ENCODE measurements around the gene NDUFS1.

The NDUFS1 gene

GRCh38 chr2:206193671-206194357 lies 34.6 kb upstream of the NDUFS1 start:
- Histone ChIP-seq H2AFZ (ENCODE audit: low read depth) (no peak overlapping the region), H3K27me3 (ENCODE audit: insufficient read depth, low read depth) (no peaks in the 10 kb centered on the region), H3K79me2 (ENCODE audit: insufficient read depth, low read depth) (no peaks in the 10 kb centered on the region), H4K20me1 (ENCODE audit: insufficient read depth) (no peaks in the 10 kb centered on the region), H3K9ac (no peak overlapping the region), H3K4me2 (no peak overlapping the region), H3K4me1 (ENCODE audit: low read depth, poor library complexity, severe bottlenecking) (peaks cover 4% of the 10 kb centered on the region), H3K27ac (no peak overlapping the region), H3K4me3 (IDR thresholded peaks at IDR 0.05; ENCODE audit: insufficient read depth, low read depth, low read length) (no peak overlapping the region), H3K36me3 (ENCODE audit: insufficient read depth) (no peaks in the 10 kb centered on the region)
- TF ChIP-seq, protein P1, sequence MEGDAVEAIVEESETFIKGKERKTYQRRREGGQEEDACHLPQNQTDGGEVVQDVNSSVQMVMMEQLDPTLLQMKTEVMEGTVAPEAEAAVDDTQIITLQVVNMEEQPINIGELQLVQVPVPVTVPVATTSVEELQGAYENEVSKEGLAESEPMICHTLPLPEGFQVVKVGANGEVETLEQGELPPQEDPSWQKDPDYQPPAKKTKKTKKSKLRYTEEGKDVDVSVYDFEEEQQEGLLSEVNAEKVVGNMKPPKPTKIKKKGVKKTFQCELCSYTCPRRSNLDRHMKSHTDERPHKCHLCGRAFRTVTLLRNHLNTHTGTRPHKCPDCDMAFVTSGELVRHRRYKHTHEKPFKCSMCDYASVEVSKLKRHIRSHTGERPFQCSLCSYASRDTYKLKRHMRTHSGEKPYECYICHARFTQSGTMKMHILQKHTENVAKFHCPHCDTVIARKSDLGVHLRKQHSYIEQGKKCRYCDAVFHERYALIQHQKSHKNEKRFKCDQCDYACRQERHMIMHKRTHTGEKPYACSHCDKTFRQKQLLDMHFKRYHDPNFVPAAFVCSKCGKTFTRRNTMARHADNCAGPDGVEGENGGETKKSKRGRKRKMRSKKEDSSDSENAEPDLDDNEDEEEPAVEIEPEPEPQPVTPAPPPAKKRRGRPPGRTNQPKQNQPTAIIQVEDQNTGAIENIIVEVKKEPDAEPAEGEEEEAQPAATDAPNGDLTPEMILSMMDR (conservative IDR thresholded peaks at IDR 0.05; ENCODE audit: low read depth, low read length) = no peak

DNA sequence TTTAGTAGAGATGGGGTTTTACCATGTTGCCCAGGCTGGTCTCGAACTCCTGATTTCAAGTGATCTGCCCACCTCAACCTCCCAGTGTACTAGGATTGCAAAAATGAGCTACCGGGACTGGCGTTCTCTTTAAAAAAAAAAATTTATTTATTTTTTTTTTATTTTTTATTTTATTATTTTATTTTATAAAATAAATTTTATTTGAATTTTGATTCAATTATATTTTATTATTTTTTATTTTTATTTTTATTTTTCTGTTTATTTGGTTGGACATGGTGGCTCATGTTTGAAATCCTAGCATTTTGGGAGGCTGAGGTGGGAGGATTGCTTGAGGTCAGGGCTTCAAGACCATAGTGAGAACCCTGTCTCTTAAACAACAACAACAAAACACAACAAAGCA lies 32.9 kb upstream of the NDUFS1 start:
- Histone ChIP-seq H3K27me3 (ENCODE audit: insufficient read depth, low read depth) (no peaks in the 10 kb centered on the region), H3K4me1 (ENCODE audit: low read depth, poor library complexity, severe bottlenecking) (peaks cover 5% of the 10 kb centered on the region), H2AFZ (ENCODE audit: low read depth) (no peak overlapping the region), H3K4me2 (no peak overlapping the region), H3K9ac (no peak overlapping the region), H4K20me1 (ENCODE audit: insufficient read depth) (no peaks in the 10 kb centered on the region), H3K27ac (no peak overlapping the region), H3K36me3 (ENCODE audit: insufficient read depth) (no peaks in the 10 kb centered on the region), H3K4me3 (IDR thresholded peaks at IDR 0.05; ENCODE audit: insufficient read depth, low read depth, low read length) (no peak overlapping the region), H3K79me2 (ENCODE audit: insufficient read depth, low read depth) (no peaks in the 10 kb centered on the region)
- TF ChIP-seq, protein P1 (conservative IDR thresholded peaks at IDR 0.05; ENCODE audit: low read depth, low read length) = no peak

- peaks cover 14% of the 10 kb centered on the region for H3K4me1 ChIP-seq (ENCODE audit: low read depth, poor library complexity, severe bottlenecking)
- no peak overlapping the region for H2AFZ ChIP-seq (ENCODE audit: low read depth)
- H3K79me2 ChIP-seq (ENCODE audit: insufficient read depth, low read depth) = no peaks in the 10 kb centered on the region
- H3K9ac ChIP-seq = no peak overlapping the region
- no peak overlapping the region for H3K4me2 ChIP-seq
- TF ChIP-seq, protein P1 (conservative IDR thresholded peaks at IDR 0.05; ENCODE audit: low read depth, low read length) = no peak
- no peak overlapping the region for H3K4me3 ChIP-seq (IDR thresholded peaks at IDR 0.05; ENCODE audit: insufficient read depth, low read depth, low read length)
- no peaks in the 10 kb centered on the region for H3K36me3 ChIP-seq (ENCODE audit: insufficient read depth)
- no peaks in the 10 kb centered on the region for H3K27me3 ChIP-seq (ENCODE audit: insufficient read depth, low read depth)
- no peaks in the 10 kb centered on the region for H4K20me1 ChIP-seq (ENCODE audit: insufficient read depth)
- no peak overlapping the region for H3K27ac ChIP-seq
Observed at GRCh38 chr2:206190689-206191088, 31.4 kb upstream of the NDUFS1 start.

GRCh38 chr2:206190111-206190510 lies 30.9 kb upstream of the NDUFS1 start:
- H3K79me2 ChIP-seq (ENCODE audit: insufficient read depth, low read depth) = no peaks in the 10 kb centered on the region
- H2AFZ ChIP-seq (ENCODE audit: low read depth) = no peak overlapping the region
- TF ChIP-seq, protein P1 (conservative IDR thresholded peaks at IDR 0.05; ENCODE audit: low read depth, low read length) = no peak
- H3K9ac ChIP-seq = no peak overlapping the region
- no peaks in the 10 kb centered on the region for H3K36me3 ChIP-seq (ENCODE audit: insufficient read depth)
- no peak overlapping the region for H3K4me3 ChIP-seq (IDR thresholded peaks at IDR 0.05; ENCODE audit: insufficient read depth, low read depth, low read length)
- H4K20me1 ChIP-seq (ENCODE audit: insufficient read depth) = no peaks in the 10 kb centered on the region
- peaks cover 14% of the 10 kb centered on the region for H3K4me1 ChIP-seq (ENCODE audit: low read depth, poor library complexity, severe bottlenecking)
- no peak overlapping the region for H3K27ac ChIP-seq
- H3K27me3 ChIP-seq (ENCODE audit: insufficient read depth, low read depth) = no peaks in the 10 kb centered on the region
- H3K4me2 ChIP-seq = no peak overlapping the region
